ENCODE data around the gene KPRP. TPM values are rescaled to one million over a fixed set of nuclear protein-coding genes. Genes with fewer than 3 reads are reported as not detected.

KPRP gene
- total RNA-seq, 1 donor from 2014 or later = not detected

- Histone ChIP-seq H3K9me3 (no peaks in the 10 kb centered on the region), H3K27ac (no peak within 1 kb of the TSS), H3K4me1 (no peaks in the 10 kb centered on the region), H3K4me3 (no peak within 1 kb of the TSS), H3K27me3 (ENCODE audit: low read depth) (peaks cover 5% of the 10 kb centered on the region), H3K36me3 (no peaks in the 10 kb centered on the region)
- ATAC-seq (no peak), DNase-seq (no peak)
- intact Hi-C loops (cut with DNase I) = no loop called here
- no peak for TF ChIP-seq CTCF (IDR thresholded peaks at IDR 0.05)
Measured at GRCh38 chr1:152786077-152786476, 28.3 kb downstream of the KPRP start, which contains the start of gene LCE1E. LCE1E (plus strand) TSS chr1:152786257; CDS start chr1:152787300, 1,043 bp downstream.

GRCh38 chr1:152795686-152796085 is 37.9 kb downstream of the KPRP start:
- Histone ChIP-seq H3K4me3 (no peak overlapping the region), H3K36me3 (no peaks in the 10 kb centered on the region), H3K9me3 (no peaks in the 10 kb centered on the region), H3K27ac (no peak overlapping the region), H3K27me3 (ENCODE audit: low read depth) (no peaks in the 10 kb centered on the region), H3K4me1 (no peaks in the 10 kb centered on the region)
- DNase-seq = no peak
- ATAC-seq = no peak
- TF ChIP-seq CTCF (IDR thresholded peaks at IDR 0.05) = no peak
- intact Hi-C loops (cut with DNase I) = no loop called here

GRCh38 chr1:152796421-152796820 is 38.6 kb downstream of the KPRP start, which contains the start of gene LCE1D:
LCE1D (plus strand) TSS chr1:152796721; CDS start chr1:152797795, 1,074 bp downstream.
- Histone ChIP-seq H3K27ac (no peak within 1 kb of the TSS), H3K36me3 (no peaks in the 10 kb centered on the region), H3K4me1 (no peaks in the 10 kb centered on the region), H3K9me3 (no peaks in the 10 kb centered on the region), H3K27me3 (ENCODE audit: low read depth) (no peaks in the 10 kb centered on the region), H3K4me3 (no peak within 1 kb of the TSS)
- DNase-seq (no peak), ATAC-seq (peak in 1 of 2 donors; percentile 38)
- intact Hi-C loops (cut with DNase I) = no loop called here
- TF ChIP-seq CTCF (IDR thresholded peaks at IDR 0.05) = no peak

GRCh38 chr1:152801333-152801732 is 43.5 kb downstream of the KPRP start:
- Histone ChIP-seq H3K4me1 (no peaks in the 10 kb centered on the region), H3K4me3 (no peak overlapping the region), H3K27ac (no peak overlapping the region), H3K27me3 (ENCODE audit: low read depth) (no peaks in the 10 kb centered on the region), H3K9me3 (no peaks in the 10 kb centered on the region), H3K36me3 (no peaks in the 10 kb centered on the region)
- DNase-seq (no peak), ATAC-seq (no peak)
- intact Hi-C loops (cut with DNase I) = no loop called here
- no peak for TF ChIP-seq CTCF (IDR thresholded peaks at IDR 0.05)

- no peak for TF ChIP-seq CTCF (IDR thresholded peaks at IDR 0.05)
- H3K36me3 ChIP-seq = no peaks in the 10 kb centered on the region
- no peak within 1 kb of the TSS for H3K27ac ChIP-seq
- H3K9me3 ChIP-seq = no peaks in the 10 kb centered on the region
- no peaks in the 10 kb centered on the region for H3K4me1 ChIP-seq
- DNase-seq (no peak), ATAC-seq (no peak)
- H3K27me3 ChIP-seq (ENCODE audit: low read depth) = no peaks in the 10 kb centered on the region
- intact Hi-C loops (cut with DNase I) = no loop called here
- H3K4me3 ChIP-seq = no peak within 1 kb of the TSS
Measured at GRCh38 chr1:152806576-152806975, 48.8 kb downstream of the KPRP start, which contains the start of gene LCE1C. LCE1C (minus strand) TSS chr1:152806651; CDS start chr1:152805478, 1,173 bp downstream.

Data from lower lobe of right lung (tissue), 2 donors.